NCI-H146 treated with DMSO at 0.1 percent for 48 hours (cell line): ENCODE measurements around the gene RPS6KA1.
"Not testable (repeated sequence)": the region's sequence is repeated elsewhere in the genome, so short reads cannot be mapped to it uniquely, and the experiment has no call there.

Experiments
- DNase-seq: peaks from one replicate; lab custom pipeline; 2025; ENCODE audit not compliant: unreplicated experiment; lab: John Stamatoyannopoulos, UW

Gene RPS6KA1

GRCh38 chr1:26593385-26593784, 63.8 kb downstream of the RPS6KA1 start:
- no peak for DNase-seq

GRCh38 chr1:26594593-26594992, 65.0 kb downstream of the RPS6KA1 start:
- DNase-seq: not testable (repeated sequence)

DNA sequence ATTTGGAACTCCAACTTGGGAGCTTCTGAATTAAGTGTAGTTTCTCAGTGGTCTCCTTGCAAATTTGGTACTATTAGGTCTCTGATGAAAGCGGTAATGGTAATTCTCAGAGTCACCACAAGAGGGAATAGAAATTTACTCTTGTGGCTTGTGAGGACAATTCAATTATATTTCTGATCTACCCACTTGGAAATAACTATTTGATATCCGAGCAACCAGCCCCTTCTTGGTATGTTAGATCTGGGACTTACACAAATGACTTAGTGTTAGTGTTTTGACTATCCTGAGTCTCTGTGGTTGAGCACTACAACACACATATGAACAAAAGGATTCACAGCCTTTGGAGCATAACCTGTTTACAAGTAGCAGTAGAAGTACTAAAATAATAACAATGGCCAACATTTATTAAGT, 68.1 kb downstream of the RPS6KA1 start:
- no peak for DNase-seq

- DNase-seq: no peak
Observed at GRCh38 chr1:26598890-26599289, 69.3 kb downstream of the RPS6KA1 start.

DNA sequence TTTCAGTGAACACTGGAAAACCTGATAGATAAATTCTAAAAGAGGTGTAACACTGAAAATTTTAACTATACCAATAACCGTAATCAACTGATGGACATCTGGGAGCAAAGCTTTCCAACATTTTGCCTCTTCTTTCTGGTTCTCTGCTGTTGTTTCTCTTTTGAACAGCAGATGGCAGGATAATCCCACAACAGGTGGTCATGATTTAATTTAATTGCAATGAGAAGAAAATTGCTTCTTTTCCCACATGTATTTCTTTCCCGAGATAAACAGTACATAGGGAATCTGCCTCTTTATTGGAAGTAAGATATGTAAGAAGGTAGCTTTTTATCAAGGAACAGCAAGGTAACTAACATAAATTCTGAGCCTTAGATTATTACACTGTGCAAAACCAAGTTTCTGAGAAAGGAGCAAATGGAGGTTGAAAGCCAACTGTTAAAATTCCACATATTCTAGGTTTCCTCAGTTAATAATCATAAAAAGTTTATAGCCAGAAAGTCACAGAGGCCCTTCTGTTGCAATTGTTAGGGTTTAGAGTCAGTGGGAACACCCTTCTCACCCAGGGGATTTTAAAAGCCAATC, 72.9 kb downstream of the RPS6KA1 start:
- peak; percentile 24 for DNase-seq

- DNase-seq: no peak
Observed at GRCh38 chr1:26603856-26604255, 74.3 kb downstream of the RPS6KA1 start.

DNA sequence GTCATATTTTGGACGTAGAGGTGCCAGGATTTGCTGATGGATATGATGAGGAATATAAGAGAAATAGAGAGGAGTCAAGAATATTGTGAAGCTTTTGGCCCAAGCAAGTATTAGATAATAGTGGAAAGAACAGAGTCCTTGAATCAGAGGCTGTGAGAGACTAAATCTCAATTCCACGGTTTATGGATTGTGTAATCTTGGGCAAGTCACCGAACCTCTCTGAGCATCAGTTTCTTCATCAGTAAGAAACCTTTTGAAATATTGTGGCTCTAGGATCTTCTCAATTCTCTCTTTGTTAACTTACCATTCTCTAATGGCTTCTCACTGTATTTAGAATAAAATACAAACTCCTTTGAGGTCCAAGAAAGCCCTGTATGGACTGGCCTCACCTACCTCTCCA, 77.6 kb downstream of the RPS6KA1 start:
- no peak for DNase-seq

- no peak for DNase-seq
Observed at GRCh38 chr1:26608895-26609294, 79.3 kb downstream of the RPS6KA1 start.

DNA sequence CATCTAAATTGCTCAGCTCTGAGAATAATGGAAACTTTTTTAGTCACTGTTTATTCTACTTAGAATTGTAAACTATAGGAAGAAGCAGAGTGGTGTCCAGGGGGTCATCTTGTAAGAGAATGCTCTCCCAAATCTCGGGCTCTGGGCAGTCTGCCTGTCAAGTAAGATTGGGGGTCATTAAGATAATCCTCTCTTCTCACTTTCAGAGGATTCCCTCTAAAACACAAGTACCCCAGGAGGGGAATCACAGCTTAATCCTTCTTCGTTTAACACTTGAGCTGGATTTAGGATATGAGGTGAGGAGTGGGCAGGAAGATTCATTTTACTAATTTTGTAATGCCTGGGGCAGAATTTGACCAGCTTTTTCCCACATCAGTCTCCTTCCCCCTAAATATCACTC, 81.2 kb downstream of the RPS6KA1 start:
- DNase-seq: no peak

GRCh38 chr1:26612627-26613026, 83.1 kb downstream of the RPS6KA1 start:
- not testable (repeated sequence) for DNase-seq

GRCh38 chr1:26614655-26615411, 85.3 kb downstream of the RPS6KA1 start:
- no peak for DNase-seq

DNA sequence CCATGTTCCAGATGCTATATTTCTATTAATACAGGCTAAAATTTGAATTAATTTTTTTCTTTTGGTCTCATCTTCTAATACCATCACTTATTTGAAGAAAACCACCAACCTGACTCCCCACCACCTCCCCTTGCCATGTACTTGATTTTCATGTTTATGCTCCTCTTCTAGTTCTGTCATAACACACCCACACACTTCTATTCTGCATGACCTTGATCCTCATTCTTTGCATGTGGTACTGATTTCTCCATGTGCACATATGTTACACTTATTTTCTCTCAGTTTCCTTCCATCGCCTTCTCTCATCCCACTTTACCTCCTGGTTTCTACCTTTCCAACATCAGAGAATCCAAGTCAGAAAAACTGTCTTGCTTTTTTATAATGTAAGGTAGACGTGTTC, 87.3 kb downstream of the RPS6KA1 start:
- DNase-seq: no peak

DNA sequence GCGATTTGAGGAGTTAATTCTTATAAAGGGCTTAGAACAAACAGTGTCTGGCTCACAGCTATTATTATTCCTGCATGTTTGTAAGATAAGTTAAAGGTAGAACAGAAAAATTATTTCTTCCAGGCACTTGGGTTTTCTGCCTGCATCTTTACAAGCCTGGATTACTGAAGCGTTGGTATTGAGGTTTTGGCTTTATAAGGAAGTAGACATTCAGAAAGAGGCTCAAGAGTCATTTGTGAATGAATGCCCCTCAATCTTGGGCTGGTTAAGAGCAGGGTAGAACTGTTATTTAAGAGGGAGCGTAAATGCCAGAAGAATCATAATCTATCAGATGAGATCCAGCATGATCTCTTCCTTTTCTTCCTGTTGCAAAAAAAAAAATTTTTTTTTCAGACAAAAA, 89.0 kb downstream of the RPS6KA1 start:
- DNase-seq: no peak
